ENCODE measurements around the gene KHK.

KHK gene

GRCh38 chr2:27128668-27129571, 42.3 kb downstream of the KHK start:
- no peak for DNase-seq (ENCODE audit: low read depth)

DNA sequence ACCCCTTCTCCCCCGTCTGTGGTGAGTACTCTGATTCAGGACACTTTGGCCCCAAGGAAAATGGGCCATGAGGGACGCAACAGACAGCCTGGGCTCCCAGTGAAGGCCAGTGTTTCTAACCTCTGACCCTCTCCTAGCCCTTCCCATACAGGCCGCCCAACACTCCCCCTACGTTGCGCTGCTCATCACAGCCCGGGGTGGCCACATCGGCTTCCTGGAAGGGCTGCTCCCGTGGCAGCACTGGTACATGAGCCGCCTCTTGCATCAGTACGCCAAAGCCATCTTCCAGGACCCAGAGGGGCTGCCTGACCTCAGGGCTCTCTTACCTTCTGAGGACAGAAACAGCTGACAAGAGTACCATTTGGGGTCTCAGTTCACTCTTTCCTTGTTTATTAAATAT, 43.8 kb downstream of the KHK start:
- DNase-seq (ENCODE audit: low read depth): no peak

DNA sequence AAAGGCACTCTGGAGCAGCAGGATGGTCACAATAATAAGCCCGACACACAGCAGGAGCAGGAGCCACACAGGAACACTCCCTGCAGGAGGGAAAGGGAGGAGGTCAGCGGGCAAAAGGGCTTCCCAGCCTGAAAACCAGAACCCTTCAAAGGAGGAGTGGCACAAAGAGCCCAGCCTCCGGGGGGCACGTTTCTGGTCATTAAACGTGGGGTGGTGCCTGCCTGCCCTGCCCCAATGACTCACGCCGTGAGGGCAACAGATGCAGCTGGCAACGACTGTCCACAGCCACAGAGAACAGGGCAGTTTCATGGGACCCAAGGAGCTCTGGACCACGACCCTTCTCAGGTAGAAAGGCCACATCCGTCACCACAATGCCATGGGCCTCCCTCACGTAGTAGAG, 44.9 kb downstream of the KHK start:
- no peak for DNase-seq (ENCODE audit: low read depth)

GRCh38 chr2:27133195-27133875, 46.8 kb downstream of the KHK start:
- DNase-seq (ENCODE audit: low read depth): no peak

- peak; percentile 93 for DNase-seq (ENCODE audit: low read depth)
Observed at GRCh38 chr2:27133905-27134780, 47.6 kb downstream of the KHK start, which contains the start of gene PREB. TSS of gene PREB (minus strand) at chr2:27134636. CDS start at chr2:27134421, 215 bp downstream.

DNA sequence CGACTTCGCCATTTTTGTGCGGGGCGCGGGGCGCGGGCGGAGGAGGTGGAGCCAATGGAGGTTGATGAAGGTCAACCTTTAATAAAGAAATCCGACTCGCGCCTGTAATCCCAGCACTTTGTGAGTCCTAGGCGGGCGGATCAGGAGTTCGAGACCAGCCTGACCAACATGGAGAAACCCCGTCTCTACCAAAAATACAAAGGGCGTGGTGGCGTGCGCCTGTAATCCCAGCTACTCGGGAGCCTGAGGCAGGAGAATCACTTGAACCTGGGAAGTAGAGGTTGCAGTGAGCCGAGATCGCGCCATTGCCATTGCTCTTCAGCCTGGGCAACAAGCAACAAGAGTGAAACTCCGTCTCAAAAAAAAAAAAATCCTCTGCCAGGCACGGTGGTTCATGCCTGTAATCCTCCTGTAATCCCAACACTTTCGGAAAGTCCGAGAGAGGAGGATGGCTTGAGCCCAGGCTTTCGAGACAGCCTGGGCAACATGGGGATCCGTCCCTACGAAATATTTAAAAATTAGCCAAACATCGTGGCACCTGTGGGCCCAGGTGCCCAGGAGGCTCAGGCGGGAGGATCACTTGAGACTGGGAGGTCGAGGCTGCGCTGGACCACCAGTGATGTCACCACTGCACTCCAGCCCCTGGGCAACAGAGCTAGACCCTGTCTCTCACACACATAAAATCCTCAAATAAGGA, 48.4 kb downstream of the KHK start:
- no peak for DNase-seq (ENCODE audit: low read depth)

DNA sequence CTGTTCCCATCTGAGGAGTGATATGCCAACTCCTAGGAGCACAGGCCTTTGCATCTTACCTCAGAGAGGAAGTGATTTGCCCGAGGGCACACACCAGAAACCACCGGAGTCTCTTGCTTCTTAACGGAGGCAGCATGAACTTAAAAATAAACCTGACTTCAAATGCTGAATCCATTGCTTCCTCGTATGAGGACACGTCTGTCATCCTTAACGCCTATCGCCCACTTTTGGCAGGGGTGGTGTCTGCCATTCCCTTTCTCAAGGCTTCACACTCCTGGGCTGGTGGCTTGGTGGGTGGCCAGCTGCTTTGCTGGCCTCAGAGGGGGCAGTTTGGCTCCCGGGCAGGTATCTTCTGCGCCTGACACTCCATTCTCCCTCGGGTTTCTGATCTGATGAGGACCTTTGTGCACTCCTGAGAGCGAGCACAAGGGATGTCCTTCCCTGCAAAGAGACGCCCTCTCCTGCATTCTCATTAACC, 48.9 kb downstream of the KHK start:
- DNase-seq (ENCODE audit: low read depth): no peak

DNA sequence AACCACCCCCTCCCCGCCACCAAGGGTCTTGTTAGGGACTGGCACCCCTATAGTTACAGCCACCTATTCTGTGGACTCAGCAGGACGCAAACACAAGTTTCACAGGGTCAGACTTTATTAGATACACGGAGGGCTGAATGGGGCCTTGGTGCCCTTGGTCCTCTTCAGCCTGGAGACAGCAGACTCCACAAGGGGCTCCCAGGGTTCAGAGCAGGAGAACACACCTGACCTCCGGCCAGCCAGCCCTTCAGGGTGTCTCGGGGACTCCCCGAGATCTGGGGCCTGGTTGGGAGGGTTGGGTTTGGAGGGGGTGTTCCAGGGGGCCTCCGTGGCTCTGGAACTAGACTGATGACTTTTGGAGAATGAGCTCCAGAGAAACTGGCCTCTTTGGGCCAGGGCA, 50.2 kb downstream of the KHK start:
- DNase-seq (ENCODE audit: low read depth): no peak

DNA sequence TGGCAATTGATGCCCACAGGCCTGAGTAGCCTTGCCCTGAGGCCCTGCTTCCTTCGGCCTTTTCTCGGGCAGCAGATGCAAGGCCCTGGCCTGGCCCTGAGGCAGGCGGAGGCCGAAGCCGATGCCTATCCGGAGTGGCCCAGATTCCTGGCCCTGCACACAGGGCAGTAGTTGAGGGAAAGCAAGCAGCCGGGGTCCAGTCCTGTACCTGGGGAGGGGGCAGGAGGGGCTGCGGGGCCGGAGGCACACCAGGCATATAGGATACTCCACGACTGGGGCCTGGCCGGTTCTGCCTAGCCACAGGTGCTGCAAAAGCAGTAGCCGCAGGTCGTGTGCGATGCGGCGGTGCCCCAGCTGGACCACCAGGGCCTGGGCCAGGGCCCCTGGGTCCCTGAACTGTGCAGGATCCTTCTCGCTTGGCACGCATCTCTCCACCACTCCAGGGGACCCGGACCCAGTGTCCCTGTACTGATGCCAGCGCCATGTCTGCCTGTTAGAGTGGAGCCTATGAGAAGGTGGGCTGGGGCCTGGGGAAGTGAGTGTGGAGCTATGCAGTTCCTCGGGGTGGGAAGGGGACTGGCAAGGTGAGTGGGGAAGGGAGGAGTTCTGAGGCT, 50.9 kb downstream of the KHK start:
- no peak for DNase-seq (ENCODE audit: low read depth)

DNA sequence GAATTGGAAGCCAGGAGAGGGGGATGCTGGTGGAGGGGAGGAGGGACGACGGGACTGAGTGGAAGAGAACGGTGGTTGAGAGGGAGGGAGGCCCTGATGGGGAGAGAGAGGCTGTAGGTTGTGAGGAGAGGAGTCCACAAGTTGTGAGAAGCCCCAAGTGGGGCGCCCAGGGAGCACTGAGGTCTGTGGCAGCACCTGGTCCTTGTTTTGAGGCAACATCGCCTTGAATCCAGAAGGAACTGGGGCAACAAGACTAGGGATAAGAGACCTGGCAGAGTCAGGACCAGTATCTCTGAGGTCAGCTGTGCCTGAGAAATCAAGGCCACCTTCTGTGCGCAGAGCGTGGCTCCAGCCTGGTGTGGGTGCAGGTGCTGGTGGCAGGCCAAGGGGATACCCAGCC, 51.5 kb downstream of the KHK start:
- no peak for DNase-seq (ENCODE audit: low read depth)

DNA sequence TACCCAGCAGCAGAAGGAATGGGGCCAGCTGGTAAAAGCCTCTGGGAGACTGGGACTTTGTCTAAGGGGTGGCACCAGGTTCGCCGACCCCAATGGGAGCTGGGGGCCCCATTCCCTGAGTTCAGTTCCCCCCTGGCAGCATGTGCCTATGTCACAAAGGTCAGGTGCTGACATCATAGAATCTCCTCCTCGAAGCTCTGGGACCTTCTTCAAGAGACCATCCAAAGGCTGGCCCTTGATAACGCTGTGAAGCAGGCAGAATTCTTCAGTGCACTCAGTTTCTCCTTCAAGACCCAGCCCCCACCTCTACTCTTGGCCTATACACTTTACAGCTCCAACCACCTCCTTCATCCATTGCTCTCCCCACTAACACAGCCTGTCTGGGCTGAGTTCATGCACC, 52.7 kb downstream of the KHK start, which contains the start of gene PRR30:
Gene PRR30 (minus strand): TSS at position 101 of the 400 bp plus-strand sequence. CDS start 1,081 bp downstream, outside the sequence.
- DNase-seq (ENCODE audit: low read depth): no peak

GRCh38 chr2:27143285-27143684, 56.7 kb downstream of the KHK start:
- DNase-seq (ENCODE audit: low read depth): no peak

- no peak for DNase-seq (ENCODE audit: low read depth)
Observed at GRCh38 chr2:27145682-27146081, 59.1 kb downstream of the KHK start.

DNA sequence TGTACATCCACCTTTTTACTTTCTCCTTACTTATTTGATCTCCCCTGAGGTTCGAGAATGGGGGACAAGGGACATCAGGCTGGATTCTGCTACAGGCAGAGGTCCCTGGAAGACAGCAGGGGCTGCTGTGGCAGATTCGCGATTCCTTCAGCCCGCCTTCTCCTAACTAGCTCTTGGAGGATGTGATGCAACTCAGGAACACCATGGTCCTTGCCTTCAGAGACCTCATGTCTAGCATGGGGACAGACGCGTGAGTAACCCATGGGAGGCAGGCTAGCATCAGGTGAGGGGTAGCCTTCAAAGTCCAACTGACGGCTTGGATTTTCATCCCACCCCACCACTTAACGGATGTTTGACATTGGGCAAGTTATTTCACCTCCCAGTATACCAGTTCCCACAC, 61.4 kb downstream of the KHK start:
- no peak for DNase-seq (ENCODE audit: low read depth)

- no peak for DNase-seq (ENCODE audit: low read depth)
Observed at GRCh38 chr2:27148801-27149439, 62.3 kb downstream of the KHK start, which contains the start of gene TCF23. TSS of gene TCF23 (plus strand) at chr2:27149004. CDS start at chr2:27149134, 130 bp downstream.

GRCh38 chr2:27149570-27150405, 63.2 kb downstream of the KHK start:
- DNase-seq (ENCODE audit: low read depth): no peak

Measured in fibroblast of gingiva (primary cell).